ENCODE measurements around the gene SLCO4A1.

Gene SLCO4A1

GRCh38 chr20:62702895-62703852 lies 60.9 kb downstream of the SLCO4A1 start:
- no peak for DNase-seq

GRCh38 chr20:62703853-62704228 lies 61.5 kb downstream of the SLCO4A1 start:
- no peak for DNase-seq

GRCh38 chr20:62704341-62704948 lies 62.1 kb downstream of the SLCO4A1 start:
- peak; percentile 85 for DNase-seq

GRCh38 chr20:62705627-62706026 lies 63.3 kb downstream of the SLCO4A1 start:
- DNase-seq = no peak

- no peak for DNase-seq
Measured at GRCh38 chr20:62706344-62706743, 64.0 kb downstream of the SLCO4A1 start.

GRCh38 chr20:62706857-62707256 lies 64.6 kb downstream of the SLCO4A1 start:
- DNase-seq = no peak

- no peak for DNase-seq
Measured at GRCh38 chr20:62707276-62707920, 65.1 kb downstream of the SLCO4A1 start.

- DNase-seq = no peak
Measured at GRCh38 chr20:62707921-62708521, 65.7 kb downstream of the SLCO4A1 start.

- no peak for DNase-seq
Measured at GRCh38 chr20:62708591-62709536, 66.6 kb downstream of the SLCO4A1 start, which contains the start of gene NTSR1. TSS of gene NTSR1 (plus strand) at chr20:62708836. CDS start at chr20:62709208, 372 bp downstream.

- no peak for DNase-seq
Measured at GRCh38 chr20:62709537-62709905, 67.2 kb downstream of the SLCO4A1 start.

- DNase-seq = no peak
Measured at GRCh38 chr20:62710221-62710885, 68.0 kb downstream of the SLCO4A1 start.

GRCh38 chr20:62710886-62711702 lies 68.8 kb downstream of the SLCO4A1 start:
- no peak for DNase-seq

GRCh38 chr20:62711703-62712101 lies 69.4 kb downstream of the SLCO4A1 start:
- DNase-seq = peak; percentile 84

- DNase-seq = no peak
Measured at GRCh38 chr20:62712606-62713005, 70.3 kb downstream of the SLCO4A1 start.

- no peak for DNase-seq
Measured at GRCh38 chr20:62714006-62714405, 71.7 kb downstream of the SLCO4A1 start.

GRCh38 chr20:62714799-62715198 lies 72.5 kb downstream of the SLCO4A1 start:
- no peak for DNase-seq

GRCh38 chr20:62715201-62715600 lies 72.9 kb downstream of the SLCO4A1 start:
- no peak for DNase-seq

GRCh38 chr20:62716198-62716940 lies 74.1 kb downstream of the SLCO4A1 start:
- DNase-seq = no peak

GRCh38 chr20:62716941-62717310 lies 74.6 kb downstream of the SLCO4A1 start:
- DNase-seq = no peak

GRCh38 chr20:62717933-62718332 lies 75.6 kb downstream of the SLCO4A1 start:
- DNase-seq = no peak
